GM21515 (cell line): ENCODE measurements around the gene PTPRE.

Experiments used
- ATAC-seq: cut with Tn5 transposase; IDR thresholded peaks from one replicate; pipeline ENCODE4 v1.9.1; 2021; ENCODE audit not compliant: unreplicated experiment

Gene PTPRE

DNA sequence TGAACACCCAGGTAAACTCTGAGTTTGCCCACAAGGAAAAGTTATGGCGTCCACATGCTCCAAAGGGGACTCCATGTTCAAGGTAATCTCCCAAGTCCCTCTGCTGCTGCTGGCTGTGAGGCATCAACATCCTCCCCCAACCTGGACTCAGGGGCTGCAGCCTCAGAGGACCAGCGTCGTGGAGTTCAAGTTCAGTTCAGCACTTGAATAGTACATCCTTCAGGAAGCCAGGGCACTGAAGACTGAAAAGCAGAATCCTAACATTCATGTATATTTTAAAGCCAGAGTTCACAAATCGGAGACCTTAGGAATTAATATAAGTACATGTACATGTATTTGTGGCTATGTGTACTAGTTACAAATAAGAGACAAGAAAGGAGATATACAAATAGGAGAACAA lies 90.4 kb downstream of the PTPRE start:
- no peak for ATAC-seq

DNA sequence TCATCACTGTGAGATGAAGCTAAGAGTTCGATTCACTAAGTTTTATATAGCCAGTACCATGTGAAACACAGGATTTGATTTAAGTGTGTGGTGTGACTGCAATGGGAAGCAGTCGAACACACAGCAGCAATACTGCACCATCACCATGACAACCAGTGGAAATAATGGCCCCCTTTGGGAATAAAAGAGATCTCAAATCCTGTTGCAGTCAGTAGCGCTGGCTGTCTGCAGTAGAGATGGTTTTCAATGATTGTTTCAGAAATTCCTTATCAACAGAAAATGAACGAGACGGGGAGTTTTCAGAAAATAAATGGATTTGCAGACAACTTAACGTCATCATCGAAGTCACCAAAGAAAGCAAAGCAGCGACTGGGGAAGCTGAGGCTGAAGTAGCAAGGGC lies 91.0 kb downstream of the PTPRE start:
- no peak for ATAC-seq

DNA sequence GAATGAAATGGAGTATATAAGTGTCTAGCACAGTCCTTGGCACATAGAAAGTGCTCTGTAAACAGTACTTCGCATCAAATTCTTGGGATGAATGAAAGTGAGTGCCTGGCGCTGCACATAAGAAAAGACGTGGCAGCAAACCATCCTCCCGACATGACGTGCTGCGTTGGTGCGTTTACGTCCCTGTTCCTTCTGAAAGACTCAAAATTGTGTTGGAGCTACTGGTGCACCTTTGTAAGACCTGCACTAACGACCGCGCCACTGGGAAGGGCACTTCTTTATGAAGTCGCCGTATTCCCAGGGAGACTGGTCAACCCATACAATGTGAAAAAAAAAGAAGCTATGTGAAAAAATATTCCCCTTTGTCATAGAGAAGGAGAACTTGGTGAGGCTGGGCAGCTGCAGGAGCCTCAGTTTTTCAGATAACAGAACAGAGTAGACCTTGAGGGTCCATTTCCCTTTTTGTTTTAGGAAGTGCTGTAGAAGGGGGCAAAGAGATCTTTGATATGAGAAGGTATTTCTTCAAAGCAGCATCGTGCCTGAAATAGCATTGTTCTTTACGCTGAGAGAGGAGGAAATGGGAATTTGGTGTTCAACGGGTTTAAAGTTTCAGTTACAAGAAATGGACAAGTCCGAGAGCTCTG lies 91.7 kb downstream of the PTPRE start:
- ATAC-seq = no peak

DNA sequence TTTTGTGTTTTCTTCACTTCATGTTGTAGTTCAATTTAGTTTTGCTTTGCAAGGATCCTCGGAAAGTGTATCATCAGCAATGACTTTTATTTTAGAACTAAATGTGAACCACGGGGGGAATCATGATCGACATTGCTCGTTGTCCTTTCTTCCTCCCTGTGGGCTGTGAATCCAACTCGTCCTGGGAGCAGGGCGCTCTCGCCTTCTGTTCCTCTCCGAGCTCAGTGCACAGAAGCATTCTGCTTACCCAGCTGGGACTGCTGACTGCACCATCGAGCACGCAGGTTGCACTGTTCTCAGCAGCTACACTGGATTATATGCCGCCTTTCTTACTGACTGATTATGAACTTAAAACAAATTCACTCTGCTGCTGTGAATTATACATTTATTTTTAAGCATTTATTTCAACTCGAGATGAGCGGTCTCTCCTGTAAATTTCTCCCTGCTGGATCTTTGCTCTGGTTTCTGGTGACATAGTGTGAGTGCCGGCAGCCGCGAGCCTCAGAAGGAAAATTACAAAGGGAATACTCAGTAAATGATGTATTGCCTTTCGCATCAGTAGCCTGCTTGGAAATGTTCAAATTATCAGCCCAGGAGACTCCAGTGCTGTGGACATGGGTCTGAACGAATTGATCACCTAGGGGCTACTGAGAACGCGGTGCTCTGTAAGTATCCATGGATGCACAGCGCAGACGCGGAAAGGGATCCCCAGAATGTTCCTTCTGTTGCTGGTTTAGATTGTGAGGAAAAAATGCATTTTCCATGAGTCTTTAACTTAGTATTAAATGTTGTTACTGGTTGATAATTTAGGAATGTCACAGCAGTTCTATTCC lies 92.6 kb downstream of the PTPRE start:
- ATAC-seq = no peak

DNA sequence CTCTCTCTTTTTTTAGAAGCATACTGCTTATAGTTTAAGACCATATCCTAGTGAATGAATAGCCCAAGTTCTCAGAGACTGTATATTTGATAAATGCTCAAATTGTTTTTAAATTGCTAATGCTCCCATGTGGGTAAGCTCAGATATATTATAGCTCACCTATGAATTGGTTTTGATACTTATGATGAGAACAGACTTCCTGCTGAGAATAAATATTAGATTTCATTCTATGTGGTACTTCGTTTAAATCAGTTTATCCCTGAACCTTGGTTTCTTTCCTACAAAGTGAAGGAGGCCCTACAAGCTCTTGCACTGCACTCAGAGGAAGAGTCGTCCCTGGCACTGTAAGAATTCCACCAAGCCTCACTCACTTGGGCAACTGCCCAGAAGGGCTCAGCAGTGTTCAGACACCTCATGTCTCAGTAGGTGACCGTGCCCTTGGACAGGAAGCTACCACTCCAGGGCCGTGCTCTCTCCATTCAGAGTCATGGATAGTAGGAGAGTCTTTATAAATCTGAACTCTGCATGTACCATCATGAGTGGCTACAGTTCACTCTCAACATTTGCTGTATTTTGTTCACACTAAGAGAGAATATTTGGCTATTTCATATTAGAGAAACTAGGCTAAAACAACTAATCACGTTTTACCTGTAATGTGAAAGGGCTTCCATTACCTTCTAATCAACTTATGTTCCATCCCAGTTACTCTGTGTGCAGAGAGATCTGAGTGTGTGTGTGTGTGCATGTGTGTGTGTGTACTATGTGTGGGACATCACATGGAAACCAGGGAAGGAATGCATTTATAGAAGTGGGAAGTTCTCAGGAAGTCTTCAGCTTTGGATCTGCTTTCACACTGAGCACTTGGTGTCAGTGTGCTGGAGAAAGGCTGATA lies 93.8 kb downstream of the PTPRE start:
- no peak for ATAC-seq

DNA sequence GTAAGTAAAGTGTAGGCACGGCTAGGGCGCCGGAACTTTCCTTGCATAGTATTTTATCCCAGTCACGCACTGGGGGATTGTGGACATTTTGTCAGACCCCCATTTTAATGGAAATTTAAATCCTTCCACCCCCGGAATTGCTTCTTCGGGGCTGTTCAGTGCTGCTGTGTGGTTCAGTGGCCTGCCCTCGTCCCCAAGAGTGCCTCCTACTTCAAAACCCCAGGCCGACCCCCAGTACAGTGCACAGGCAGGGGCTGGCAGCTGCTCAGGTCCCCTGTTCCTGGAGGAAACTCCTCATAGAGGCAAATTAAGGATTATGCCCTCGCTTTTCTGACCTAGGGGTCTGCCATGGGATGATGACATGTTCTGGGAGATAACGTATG lies 94.5 kb downstream of the PTPRE start:
- ATAC-seq = no peak

DNA sequence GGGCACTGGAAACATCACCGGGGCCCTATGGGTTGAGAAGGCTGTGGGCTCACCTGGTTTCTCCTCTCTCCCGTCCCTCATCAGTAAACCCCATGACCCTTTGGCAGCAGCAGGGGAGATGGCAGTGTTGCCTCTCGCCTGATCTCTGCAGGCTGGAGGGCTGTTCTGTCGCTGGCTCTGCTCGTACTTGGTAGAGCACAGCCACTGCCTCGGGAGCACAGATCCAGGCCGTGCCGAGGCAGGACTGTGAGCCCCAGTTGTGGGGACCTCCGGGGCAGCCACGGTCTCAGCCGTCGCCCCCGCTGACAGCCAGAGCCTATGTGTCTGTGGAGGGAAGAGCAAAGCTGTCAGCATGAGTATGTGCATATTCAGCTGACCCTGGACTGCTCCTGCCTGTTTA lies 94.9 kb downstream of the PTPRE start:
- ATAC-seq = no peak

DNA sequence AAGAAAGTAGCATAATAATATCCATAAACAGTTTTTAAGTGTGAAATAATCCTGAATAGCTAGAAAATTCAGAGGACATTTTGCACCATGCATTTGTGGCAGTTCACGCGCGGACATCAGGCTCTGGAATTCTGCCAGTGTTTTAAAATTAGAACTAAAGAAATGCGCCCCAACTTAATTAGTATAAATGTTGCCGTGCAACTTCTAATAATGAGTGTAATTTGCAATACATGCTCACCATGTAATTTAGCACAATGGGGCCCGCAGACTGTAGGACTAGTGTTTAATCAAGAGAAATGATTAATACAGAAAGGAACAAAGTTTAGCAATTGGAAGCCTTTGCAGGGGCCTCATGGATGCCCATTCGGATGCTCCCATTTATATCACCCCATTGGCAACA lies 96.6 kb downstream of the PTPRE start:
- no peak for ATAC-seq

DNA sequence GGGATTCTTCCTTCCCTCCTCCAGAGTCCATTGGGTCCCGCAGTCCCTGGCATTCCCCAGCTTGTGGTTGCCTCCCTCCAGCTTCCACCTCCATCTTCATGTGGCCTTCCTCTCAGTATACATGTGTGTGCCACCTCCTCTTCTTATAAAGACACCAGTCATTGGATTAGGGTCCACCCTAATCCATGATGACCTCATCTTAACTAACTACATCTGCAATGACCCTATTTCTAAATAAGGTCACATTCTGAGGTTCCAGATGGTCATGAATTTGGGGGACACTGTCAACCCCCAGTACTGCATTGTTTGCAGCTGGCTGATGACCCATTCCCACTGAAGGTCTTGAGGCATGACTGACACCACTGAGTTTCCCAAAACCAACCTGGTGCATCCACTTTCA lies 99.0 kb downstream of the PTPRE start:
- ATAC-seq = no peak

DNA sequence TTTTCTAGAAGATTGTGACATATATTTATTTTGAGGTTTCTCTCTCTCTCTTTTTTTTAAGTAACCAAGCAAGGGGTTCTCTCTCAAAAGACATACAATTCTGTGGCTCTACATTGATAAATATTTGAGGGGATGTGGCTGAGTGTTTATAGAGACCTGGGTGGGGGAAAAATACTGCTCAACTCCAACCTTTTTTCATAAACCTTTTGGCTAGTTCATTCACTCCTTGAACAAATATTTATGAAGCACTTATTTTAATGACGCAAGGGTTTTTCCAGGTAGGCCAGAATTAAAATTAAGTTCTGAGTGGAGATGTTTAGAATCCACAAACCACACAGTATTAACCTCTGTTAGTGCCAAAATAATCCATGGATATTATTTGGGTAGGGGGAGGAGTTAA lies 100.2 kb downstream of the PTPRE start:
- ATAC-seq = no peak

DNA sequence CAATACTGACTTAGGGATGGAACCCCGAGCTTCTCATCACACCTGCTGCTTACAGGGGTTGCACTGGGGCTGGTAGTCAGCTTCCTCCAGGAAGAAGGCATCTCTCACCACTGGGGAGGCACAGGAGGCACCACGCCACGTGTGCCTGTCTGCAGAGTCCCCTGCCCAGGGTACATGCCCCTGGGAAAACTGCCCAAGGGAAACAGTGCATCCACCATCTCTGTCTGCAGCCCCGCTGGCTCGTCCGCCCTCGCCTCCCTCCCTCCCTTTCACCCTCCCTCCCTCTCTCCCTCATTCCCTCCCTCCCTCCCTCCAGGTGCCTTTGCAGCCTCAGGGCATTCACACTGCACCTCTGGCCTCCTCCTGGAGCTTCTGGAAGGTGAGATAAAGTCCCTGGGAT lies 101.1 kb downstream of the PTPRE start:
- no peak for ATAC-seq

DNA sequence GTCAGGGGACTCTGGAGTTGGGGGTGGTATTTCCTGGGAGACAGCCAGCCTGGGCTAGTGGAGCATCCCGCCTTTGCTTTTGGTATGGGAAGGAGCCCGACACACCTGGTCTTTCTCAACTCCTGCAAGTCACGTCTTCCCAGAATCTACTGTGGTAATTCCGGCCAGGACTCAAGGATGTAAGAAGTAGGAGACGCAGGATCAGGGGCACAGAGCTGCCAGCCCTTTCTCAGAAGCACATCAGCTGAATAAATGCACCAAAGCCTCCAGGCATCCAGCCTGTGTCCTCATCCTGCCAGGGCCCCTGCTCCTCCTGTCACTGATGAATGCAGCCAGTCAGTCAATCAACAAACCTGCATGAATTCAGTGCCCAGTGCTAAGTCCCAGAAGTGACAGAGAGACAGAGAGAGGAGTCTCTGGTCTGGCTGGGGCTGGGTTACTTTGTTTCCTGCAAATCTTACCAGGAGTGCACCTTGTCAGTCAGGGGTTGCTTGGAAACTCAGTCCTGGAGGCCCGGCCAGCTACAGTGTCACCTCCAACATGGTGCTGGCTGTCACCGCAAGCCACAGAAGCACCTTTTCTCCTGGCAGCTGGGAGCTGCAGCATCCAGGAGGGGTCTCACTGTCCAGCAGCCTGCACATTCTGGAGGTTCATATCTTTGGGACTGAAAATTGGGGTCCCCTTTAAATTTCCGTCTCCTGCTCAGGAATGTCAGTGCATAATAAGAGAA lies 101.8 kb downstream of the PTPRE start:
- ATAC-seq = no peak

DNA sequence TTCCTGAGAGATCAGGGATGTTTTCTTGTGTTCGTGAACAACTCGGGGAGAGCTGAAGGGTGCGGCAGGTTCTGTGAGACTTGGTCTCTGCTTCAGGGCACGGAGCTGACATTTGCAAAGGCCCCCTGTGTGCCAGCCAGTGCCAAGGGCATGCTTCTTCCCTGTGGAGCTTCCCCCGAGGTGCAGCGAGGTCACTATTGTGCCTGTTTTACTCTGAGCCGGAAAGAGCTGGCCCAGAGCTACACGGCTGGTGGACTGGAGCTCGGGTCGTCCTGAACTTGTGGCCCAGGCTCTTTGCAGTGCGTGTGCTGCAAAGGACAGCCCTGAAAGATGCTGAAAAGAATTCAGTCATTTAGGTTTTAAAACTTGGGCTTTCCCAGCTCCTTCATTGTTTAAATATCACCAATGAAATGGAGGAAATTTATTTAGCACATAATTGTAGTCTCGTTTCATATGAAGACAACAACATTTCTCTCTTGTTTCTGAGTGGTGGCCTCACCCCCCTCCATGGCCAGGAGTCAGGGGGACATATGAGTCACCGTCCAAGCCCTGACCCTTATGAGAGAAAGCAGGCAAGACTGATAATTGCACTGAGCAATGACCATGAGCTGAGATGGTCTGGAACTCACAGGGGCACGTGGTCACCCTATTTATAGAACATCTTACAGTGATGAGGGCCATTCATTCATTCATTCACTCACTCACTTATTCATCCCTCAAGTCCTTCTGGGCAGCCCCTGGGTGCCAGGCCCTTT lies 102.6 kb downstream of the PTPRE start:
- ATAC-seq = no peak

DNA sequence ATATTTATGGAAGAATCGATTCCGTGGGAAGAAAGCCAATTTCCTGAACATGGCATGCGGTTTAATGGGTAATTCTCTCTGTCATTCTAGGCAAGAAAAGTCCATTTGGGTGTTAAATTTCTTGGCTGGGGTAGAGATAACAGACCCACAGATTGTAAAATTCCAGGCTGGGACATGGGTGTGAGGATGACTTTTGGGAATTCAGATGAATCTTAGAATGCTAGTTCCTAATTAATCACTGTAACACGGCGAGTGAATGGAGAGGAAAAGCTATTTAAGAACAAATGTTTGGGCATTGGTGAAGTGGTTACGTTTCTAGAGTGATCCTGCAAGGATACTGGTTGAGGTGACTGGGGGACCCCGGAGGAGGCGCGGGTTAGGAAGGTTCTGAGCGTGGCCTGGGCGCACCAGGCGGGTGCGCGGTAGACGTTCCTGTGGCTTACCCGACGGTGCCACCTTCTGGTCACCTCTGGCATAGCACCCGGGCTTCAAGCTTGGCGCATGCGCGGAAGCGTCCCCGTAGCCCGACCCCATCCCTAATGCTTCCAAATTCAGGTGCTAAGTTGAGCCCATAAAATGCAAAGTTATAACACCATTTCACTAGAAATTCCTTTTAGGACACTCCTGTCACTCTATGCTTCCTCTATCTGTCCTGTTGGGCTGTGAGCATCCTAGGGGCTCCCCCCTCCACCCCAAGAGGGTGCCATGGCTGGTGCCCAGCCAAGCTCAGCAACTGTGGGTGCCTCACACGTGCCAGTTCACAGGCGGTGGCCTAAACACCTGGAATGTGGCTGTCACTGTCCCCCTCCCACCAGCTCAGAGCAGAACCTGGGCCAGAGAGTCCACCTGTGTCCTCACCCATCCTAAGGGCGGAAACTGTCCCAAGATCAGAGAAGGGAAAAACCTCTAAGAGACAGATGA lies 104.4 kb downstream of the PTPRE start:
- ATAC-seq = peak; percentile 86

DNA sequence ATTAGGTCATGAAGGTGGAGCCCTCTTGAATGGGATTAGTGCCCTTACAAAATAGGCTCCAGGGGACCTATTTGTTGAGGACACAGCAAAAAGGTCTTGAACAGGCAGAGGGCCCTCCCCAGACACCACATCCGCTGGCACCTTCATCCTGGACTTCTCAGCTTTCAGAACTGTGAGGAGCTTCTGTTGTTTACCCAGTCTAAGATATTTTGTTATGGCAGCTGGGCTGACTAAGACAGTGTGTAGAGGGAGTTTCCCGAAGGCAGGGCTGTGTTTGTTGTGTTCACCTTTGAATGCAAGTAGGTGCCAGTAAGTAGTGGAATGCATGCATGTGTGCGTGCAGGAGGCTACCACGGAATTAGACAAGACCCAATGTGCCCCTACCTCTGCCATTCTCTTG lies 106.7 kb downstream of the PTPRE start:
- ATAC-seq = no peak

DNA sequence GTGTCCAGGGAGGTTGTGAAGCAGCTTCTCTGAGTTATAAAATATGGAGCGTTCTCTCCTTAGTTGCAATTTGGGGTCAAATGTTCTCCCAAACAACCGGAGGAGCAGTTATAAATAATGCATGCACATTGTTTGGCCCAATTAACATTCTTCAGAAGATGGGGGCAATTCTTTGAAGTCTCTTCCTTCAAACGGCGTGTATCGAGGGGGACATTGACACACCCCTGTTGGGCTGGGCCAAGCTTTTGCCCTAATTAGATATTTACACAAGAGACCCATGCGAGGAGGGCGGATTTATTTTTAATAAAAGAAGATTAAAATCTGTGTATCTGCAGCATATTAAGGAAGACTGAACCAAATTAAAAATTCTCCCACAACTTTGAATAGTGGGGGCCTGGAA lies 107.3 kb downstream of the PTPRE start:
- ATAC-seq = no peak

DNA sequence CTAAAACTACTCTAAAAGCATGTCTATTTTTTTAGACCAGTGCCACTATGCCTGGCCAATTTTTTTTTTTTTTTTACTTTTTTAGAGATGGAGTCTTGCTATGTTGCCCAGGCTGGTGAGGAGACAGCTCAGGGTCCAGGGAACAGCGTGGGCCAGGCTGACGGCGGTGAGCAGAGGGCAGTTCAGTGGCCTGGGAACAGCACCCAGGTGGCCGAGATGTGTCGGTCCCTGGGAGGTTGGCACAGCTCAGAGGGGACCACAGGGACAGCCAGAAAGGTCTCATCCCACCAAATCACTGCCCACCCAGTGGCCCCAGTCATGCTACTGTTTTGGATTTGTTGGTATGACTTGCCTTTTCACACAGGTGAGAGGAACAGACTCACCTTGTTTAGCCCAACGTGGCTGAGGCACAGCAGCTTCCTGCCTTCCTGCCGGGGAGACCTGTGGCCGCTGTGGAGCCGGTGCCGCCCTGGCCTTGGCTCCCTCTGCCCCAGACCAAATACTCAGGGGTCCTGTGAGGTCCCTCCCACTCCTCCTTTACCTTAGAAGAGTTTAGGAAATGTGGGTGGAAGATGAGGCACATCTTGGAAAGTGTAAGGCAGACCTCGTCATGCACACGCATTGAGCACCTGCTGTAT lies 109.6 kb downstream of the PTPRE start:
- ATAC-seq = no peak

DNA sequence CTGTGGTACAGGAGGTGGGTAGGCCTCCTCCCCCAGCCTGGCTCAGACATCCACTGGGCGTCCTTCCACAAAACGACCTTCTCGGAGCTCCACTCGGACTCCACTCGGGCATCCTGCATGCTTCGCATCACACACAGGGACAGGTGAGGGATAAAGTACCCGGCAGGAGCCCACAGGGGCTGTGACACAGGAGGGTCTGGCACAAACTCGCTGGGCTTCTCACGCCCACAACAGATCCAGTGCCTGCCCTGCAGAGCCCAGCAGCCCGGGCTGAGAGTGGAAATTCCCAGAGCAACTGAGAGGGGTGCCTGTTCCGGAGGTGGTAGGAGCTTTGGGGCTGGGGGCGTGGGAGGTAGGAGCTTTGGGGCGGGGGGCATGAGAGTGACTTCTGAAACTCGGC lies 110.9 kb downstream of the PTPRE start:
- ATAC-seq = no peak

DNA sequence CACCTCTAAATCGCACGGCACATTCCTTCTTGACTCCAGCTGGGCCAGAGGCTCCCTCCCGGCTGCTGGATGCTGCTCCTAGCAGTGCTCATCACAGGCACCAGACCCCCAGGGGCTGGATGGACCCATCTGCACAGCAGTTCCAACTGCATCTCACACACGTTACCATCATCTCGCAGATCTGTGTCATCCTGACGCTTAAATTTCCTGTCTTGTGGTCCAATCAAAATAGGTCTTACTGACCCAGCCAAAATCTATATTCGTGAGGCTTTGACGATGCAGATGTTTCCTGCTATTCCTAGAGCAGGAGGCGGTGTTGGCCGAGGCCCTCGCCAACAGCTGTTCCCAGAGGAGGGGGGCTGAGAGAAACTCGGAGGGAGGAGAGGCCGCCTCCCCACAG lies 111.3 kb downstream of the PTPRE start:
- ATAC-seq = no peak
